Transverse colon (tissue), 4 donors: ENCODE results near the gene FBXO3. TPM values are rescaled to one million over a fixed set of nuclear protein-coding genes. Genes with fewer than 3 reads are reported as not detected.
"Not testable (repeated sequence)": the region's sequence is repeated elsewhere in the genome, so short reads cannot be mapped to it uniquely, and the experiment has no call there.

Experiments
- DNase-seq: peaks from one replicate; pipeline ENCODE4 v3.0.0-alpha.2; 2019
- H3K27ac ChIP-seq, 4 donors: fragments of 200-600 bp; sonication (generic); 2 replicates each; pipeline ENCODE4 v1.5.1; 2016 to 2018; ENCODE audit warnings: inconsistent platforms in 4 of 4
- H3K27me3 ChIP-seq: fragments of 200-600 bp; sonication (generic); 2 replicates; pipeline ENCODE4 v1.5.1; 2017; ENCODE audit warnings: inconsistent platforms
- H3K36me3 ChIP-seq, 4 donors: fragments of 200-600 bp; sonication (generic); 2 replicates each; pipeline ENCODE4 v1.5.1; 2017 to 2019; ENCODE audit warnings: inconsistent platforms in 4 of 4
- H3K4me1 ChIP-seq, 4 donors: fragments of 200-600 bp; sonication (generic); 2 replicates each; pipeline ENCODE4 v1.5.1; 2017 to 2020; ENCODE audit warnings: inconsistent platforms in 4 of 4
- H3K4me3 ChIP-seq, 4 donors: fragments of 200-600 bp; sonication (generic); 1 replicate in 1 of 4; 2 replicates in 3 of 4; pipeline versions ENCODE4 v1.5.1 to v1.6.1; 2017 to 2019; ENCODE audit warnings: inconsistent platforms in 4 of 4
- H3K9me3 ChIP-seq, 2 donors: fragments of 200-600 bp; sonication (generic); 2 replicates each; pipeline ENCODE4 v1.5.1; 2017 to 2019; ENCODE audit warnings: inconsistent platforms in 2 of 2
- EP300 ChIP-seq: sonication (generic); formaldehyde crosslinking; IDR thresholded peaks from one replicate; pipeline ENCODE4 v1.6.1; 2017; ENCODE audit warnings: antibody characterized with exemption, low read depth
- POLR2A ChIP-seq: fragments of 450-650 bp; IDR thresholded peaks from one replicate; pipeline ENCODE4 v1.6.1; 2016; ENCODE audit warnings: antibody characterized with exemption, mild to moderate bottlenecking, moderate library complexity
- POLR2AphosphoS5 ChIP-seq, 3 donors: sonication (generic); formaldehyde crosslinking; IDR thresholded peaks; one replicate each; pipeline ENCODE4 v1.6.1; 2016; ENCODE audit warnings: antibody characterized with exemption in 3 of 3
- WGBS, 2 donors: methylation state at CpG; one replicate each; pipeline ENCODE4 v1.1.5; 2018; ENCODE audit warnings: low coverage in 1 of 2; 5-methylcytosine and 5-hydroxymethylcytosine counted together
- in situ Hi-C, 4 donors: fragments of 200-750 bp; cut with MboI; loops; one replicate each; pipeline versions ENCODE4 v1.15.0 to v1.15.1; 2017; ENCODE audit warnings: low sequenced_read_pairs in 3 of 4, low pct_ligation_motif_present in 1 of 4, low pct_unique_long_range_greater_than_20kb in 1 of 4
- intact Hi-C: fragments of 100-400 bp; cut with DNase I; formaldehyde crosslinking; loops from one replicate; pipeline ENCODE4 v1.15.1; 2023; ENCODE audit warnings: low total_unique reads
- total RNA-seq, 4 donors: library from RNA; depleted of rRNA; stranded (reverse); fragments of >200 nt; gene quantifications; one replicate each; pipeline ENCODE4 v1.1.0, GENCODE V29; 2016
- TF ChIP-seq, protein P1 (sequence below), 5 experiments: fragments of 200-600 bp in 3 of 5; fragments of 450-650 bp in 2 of 5; sonication (generic) in 3 of 5; IDR thresholded peaks; 1 replicate in 2 of 5; 2 replicates in 3 of 5; pipeline ENCODE4 v1.5.1; 2016 to 2017; ENCODE audit warnings: antibody characterized with exemption in 5 of 5, inconsistent platforms in 3 of 5, mild to moderate bottlenecking in 2 of 5, moderate library complexity in 1 of 5

FBXO3 gene
- total RNA-seq, 4 donors from 2014 or later: 9.0 to 48.5 (median 30.7) TPM

DNA sequence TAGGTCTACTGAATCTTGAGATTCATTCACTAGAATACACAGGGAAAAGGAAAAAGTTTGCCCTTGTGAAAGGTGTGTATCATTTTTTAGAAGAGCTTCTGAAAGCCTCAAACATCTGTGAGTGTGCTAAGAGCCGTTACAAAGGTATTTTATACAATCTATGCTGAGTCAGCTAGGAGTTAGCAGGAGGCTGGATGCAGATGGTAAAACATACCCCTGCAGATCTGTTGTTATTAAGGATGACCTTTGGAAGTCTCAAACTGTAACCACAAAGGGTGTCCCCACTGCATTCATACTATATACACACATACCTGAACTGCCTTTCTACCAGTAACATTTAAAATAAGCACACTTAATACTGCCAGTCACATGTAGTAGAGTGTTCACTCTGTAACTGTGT lies 65.3 kb downstream of the FBXO3 start:
- no peaks in the 10 kb centered on the region for H3K9me3 ChIP-seq
- intact Hi-C loops: no loop called here
- peaks cover 0 to 28% (median 15%) of the 10 kb centered on the region in 4 donors for H3K4me1 ChIP-seq
- H3K36me3 ChIP-seq: peaks cover 0 to 24% (median 11%) of the 10 kb centered on the region in 4 donors
- DNase-seq: no peak
- H3K27ac ChIP-seq: no peak overlapping the region
- 70 to 75% methylated on average over 1 of the region's 1 CpG for WGBS, 2 donors
- no peak overlapping the region for H3K4me3 ChIP-seq
- TF ChIP-seq, protein P1, sequence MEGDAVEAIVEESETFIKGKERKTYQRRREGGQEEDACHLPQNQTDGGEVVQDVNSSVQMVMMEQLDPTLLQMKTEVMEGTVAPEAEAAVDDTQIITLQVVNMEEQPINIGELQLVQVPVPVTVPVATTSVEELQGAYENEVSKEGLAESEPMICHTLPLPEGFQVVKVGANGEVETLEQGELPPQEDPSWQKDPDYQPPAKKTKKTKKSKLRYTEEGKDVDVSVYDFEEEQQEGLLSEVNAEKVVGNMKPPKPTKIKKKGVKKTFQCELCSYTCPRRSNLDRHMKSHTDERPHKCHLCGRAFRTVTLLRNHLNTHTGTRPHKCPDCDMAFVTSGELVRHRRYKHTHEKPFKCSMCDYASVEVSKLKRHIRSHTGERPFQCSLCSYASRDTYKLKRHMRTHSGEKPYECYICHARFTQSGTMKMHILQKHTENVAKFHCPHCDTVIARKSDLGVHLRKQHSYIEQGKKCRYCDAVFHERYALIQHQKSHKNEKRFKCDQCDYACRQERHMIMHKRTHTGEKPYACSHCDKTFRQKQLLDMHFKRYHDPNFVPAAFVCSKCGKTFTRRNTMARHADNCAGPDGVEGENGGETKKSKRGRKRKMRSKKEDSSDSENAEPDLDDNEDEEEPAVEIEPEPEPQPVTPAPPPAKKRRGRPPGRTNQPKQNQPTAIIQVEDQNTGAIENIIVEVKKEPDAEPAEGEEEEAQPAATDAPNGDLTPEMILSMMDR (IDR thresholded peaks at IDR 0.05): no peak
- no peak for TF ChIP-seq POLR2AphosphoS5 (IDR thresholded peaks at IDR 0.05)
- TF ChIP-seq POLR2A: no peak
- no peak for TF ChIP-seq EP300
- no peaks in the 10 kb centered on the region for H3K27me3 ChIP-seq
- in situ Hi-C loops: no loop called here

DNA sequence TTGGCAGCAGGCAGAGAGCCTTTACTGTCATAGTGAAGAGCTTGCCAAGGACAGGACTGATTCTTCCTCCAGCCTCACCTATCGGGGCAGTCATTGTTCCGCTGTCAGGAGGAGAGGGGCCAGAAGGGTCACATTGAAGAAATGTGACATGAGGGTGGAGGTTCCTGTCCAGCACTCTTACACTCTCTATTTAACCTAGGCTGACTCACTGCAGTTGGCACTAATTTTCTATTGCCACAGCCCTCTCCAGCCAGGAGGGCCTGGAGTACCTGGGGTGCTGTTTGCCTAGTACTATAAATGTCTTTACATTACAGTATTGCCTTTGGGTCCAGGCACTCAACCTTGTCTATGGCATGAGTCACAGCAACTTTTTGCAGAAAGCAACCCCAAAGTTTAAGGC lies 66.5 kb downstream of the FBXO3 start:
- H3K9me3 ChIP-seq, H3K4me3 ChIP-seq, H3K27ac ChIP-seq, in situ Hi-C loops, DNase-seq, intact Hi-C loops, H3K27me3 ChIP-seq: not testable (repeated sequence)
- 78% methylated on average over 2 of the region's 2 CpGs; no CpG with 5 or more reads in 1 of the 2 donors for WGBS, 2 donors
- H3K4me1 ChIP-seq: peaks cover 0 to 23% (median 15%) of the 10 kb centered on the region in 4 donors
- peaks cover 0 to 21% (median 9%) of the 10 kb centered on the region in 4 donors for H3K36me3 ChIP-seq

DNA sequence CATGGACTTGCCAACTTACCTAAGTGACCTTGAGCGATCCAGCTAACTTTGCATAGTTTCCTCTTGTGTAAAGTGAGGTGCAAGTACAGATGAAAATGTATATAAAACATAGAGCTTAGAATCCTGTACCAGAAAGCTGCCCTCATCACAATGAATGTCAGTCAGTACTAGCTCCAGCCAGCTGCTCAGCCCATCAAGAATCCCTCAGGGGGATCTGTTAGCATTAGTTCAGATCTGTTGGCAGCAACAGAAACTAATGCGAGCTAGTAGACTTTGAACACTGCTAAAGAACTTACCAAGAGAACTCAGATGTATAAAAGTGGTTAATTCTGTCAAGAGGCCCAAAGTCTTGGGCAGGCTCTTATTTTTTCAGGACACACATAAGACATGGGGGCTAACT lies 67.4 kb downstream of the FBXO3 start:
- H3K9me3 ChIP-seq: no peaks in the 10 kb centered on the region
- no peak for DNase-seq
- H3K4me1 ChIP-seq: peaks cover 5 to 32% (median 23%) of the 10 kb centered on the region in 4 donors
- in situ Hi-C loops (no loop called here), intact Hi-C loops (no loop called here)
- peak overlapping the region in 2 of 4 donors; percentile 3 to 31 for H3K27ac ChIP-seq
- no peaks in the 10 kb centered on the region for H3K27me3 ChIP-seq
- H3K4me3 ChIP-seq: no peak overlapping the region
- peaks cover 0 to 21% (median 9%) of the 10 kb centered on the region in 4 donors for H3K36me3 ChIP-seq
- WGBS, 2 donors: 92 to 100% methylated on average over 2 of the region's 2 CpGs
- TF ChIP-seq POLR2A (no peak), POLR2AphosphoS5 (IDR thresholded peaks at IDR 0.05) (no peak), EP300 (no peak)
- TF ChIP-seq, protein P1 (IDR thresholded peaks at IDR 0.05): no peak

DNA sequence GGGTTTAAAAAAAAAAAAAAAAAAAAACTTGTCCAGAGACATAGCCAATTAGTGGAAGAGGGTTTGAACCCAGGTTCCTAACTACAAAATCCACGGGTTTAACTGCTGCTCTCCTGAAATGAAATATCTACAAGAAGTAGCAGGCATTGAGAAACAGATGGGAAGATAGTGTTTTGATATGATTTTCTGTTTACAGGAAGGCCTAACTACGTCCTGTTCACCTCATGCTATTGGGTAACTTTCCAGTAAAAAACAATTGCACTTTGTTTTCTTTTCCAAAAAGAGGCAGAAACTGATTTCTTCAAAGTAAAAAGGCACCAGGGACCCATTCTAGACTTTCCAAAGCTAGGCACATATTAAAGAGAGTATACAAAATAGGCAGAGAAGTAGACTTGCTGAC lies 67.8 kb downstream of the FBXO3 start:
- no peaks in the 10 kb centered on the region for H3K27me3 ChIP-seq
- intact Hi-C loops: no loop called here
- peaks cover 0 to 21% (median 9%) of the 10 kb centered on the region in 4 donors for H3K36me3 ChIP-seq
- TF ChIP-seq EP300: no peak
- no peak for TF ChIP-seq POLR2AphosphoS5 (IDR thresholded peaks at IDR 0.05)
- H3K9me3 ChIP-seq: no peaks in the 10 kb centered on the region
- in situ Hi-C loops: no loop called here
- H3K4me3 ChIP-seq: no peak overlapping the region
- peaks cover 9 to 36% (median 28%) of the 10 kb centered on the region in 4 donors for H3K4me1 ChIP-seq
- WGBS, 2 donors: 31 to 42% methylated on average over 2 of the region's 2 CpGs
- DNase-seq: no peak
- H3K27ac ChIP-seq: peak overlapping the region in 2 of 4 donors; percentile 3 to 31

DNA sequence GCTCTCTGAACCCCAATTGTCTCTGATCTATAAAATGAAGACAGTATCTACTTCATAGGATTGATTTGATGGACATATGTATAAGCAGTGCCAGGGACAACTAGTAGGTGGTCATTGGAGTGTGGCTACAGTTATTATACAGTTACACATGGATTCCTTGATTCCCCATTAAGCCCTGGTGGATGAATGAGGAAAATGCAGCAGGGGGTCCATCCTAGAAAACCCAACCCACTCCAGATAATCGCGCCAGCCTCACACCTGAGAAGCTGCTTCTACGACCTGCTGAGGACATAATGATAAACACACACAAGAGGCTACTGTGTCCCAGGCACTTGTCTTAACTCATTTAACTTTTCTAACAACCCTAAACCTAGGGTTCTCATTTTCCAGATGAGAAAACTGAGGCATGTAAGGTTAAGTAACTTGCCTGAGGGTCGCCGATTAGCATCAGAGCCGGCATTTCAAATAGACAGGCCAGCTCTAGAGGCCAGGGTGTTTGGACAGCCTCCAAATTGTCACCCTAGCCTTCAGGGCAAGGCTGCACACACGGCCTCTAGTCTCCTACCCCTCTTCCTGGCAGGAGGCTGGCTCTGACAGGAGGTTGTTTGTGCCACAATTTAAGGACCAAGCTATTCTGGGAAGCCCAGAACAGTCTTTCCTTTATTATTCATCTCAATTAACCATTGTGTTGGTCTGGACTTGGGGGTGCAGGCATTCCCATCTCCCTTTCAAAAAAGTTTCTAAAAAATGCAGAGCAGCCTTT lies 69.9 kb downstream of the FBXO3 start:
- TF ChIP-seq, protein P1 (IDR thresholded peaks at IDR 0.05): no peak
- no peak for TF ChIP-seq POLR2AphosphoS5 (IDR thresholded peaks at IDR 0.05)
- no peak for TF ChIP-seq EP300
- no peak for TF ChIP-seq POLR2A
- H3K9me3 ChIP-seq: no peaks in the 10 kb centered on the region
- no peaks in the 10 kb centered on the region for H3K27me3 ChIP-seq
- no peak overlapping the region for H3K4me3 ChIP-seq
- intact Hi-C loops (loop anchor here (2.0 kb wide), 1 partner anchor 72 kb away; no protein-coding TSS in a partner anchor), in situ Hi-C loops (no loop called here)
- DNase-seq: no peak
- peaks cover 0 to 14% (median 4%) of the 10 kb centered on the region in 4 donors for H3K36me3 ChIP-seq
- H3K4me1 ChIP-seq: peaks cover 14 to 51% (median 43%) of the 10 kb centered on the region in 4 donors
- peak overlapping the region; percentile 81 to 87 (median 86) for H3K27ac ChIP-seq
- WGBS, 2 donors: 92% methylated on average over 7 of the region's 7 CpGs; no CpG with 5 or more reads in 1 of the 2 donors
